ENCODE data around the gene AGPAT3.
A peak's percentile ranks its signal among the peaks of the same experiment; 100 is the strongest.
"Not testable (repeated sequence)": the region's sequence is repeated elsewhere in the genome, so short reads cannot be mapped to it uniquely, and the experiment has no call there.

AGPAT3 gene, protein sequence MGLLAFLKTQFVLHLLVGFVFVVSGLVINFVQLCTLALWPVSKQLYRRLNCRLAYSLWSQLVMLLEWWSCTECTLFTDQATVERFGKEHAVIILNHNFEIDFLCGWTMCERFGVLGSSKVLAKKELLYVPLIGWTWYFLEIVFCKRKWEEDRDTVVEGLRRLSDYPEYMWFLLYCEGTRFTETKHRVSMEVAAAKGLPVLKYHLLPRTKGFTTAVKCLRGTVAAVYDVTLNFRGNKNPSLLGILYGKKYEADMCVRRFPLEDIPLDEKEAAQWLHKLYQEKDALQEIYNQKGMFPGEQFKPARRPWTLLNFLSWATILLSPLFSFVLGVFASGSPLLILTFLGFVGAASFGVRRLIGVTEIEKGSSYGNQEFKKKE

DNA sequence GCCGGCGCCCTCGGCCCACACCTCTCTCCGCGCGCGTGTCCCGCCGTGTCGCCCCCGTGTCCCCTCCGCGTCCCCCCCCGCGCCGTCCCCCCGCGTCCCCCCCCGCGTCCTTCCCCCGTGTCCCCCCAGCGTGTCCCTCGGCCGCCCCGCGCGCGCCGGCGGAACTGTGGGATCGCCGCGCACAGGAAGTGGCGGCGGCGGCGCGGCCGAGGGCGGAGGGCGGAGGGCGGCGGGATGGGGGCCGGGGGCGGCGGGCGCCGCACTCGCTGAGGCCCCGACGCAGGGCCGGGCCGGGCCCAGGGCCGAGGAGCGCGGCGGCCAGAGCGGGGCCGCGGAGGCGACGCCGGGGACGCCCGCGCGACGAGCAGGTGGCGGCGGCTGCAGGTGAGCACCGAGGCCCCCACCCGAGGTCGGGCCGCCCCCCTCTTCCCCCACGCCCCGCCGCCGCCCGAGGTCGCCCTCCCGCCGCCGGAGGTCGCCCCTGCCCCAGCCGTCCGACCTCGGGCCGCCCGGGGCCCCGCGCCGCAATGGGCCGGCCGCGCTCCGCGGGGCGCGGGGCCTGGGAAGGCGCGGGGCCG is at the start of gene AGPAT3:
AGPAT3 (plus strand) TSS at position 262 of the 578 bp plus-strand sequence. CDS start 94,459 bp downstream, outside the sequence.
- peak; percentile 26 for DNase-seq (ENCODE audit: low spot score)

DNA sequence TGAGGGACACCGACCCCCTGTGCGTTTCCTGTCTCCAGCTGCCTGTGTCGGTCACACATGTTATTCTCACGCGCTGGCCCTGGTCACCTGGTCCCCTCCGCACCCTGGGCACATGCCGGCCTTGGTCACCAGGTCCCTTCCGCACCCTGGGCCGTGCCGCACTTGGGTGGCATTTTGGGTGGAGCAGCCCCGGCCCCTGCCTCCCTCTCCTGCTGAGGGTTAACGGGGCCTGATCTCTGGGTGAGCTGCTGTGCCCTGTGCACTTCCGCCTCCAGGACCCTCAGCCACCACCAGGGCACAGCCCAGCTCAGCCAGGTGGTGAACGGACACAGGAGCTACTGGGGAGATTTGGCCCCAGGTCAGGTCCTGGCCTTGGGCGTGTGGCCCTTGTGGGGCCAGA is 49.0 kb upstream of the AGPAT3 start:
- DNase-seq (ENCODE audit: low spot score) = no peak

DNA sequence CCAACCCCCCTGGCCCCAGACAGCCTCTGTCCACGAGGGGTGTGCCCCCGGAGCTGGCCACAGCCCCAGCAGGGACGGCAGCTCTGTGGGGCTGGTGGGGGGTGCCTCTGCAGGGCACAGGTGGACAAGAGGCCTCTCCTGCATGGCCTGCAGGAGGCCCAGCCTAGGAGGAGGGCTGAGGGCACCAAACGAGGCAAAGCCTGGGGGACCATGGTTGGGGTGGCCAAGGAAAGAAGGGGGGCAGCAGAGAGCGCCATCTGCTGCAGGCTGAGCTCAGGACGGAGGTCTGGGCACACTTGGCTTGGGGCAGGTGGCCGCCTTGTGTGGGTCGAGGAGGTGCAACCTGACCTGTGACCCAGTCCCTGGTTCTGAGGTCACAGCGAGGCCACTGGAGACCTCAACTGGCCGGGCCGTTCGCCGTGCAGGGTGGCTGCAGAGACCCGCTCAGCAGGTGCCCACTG is 48.4 kb upstream of the AGPAT3 start:
- DNase-seq (ENCODE audit: low spot score) = no peak

DNA sequence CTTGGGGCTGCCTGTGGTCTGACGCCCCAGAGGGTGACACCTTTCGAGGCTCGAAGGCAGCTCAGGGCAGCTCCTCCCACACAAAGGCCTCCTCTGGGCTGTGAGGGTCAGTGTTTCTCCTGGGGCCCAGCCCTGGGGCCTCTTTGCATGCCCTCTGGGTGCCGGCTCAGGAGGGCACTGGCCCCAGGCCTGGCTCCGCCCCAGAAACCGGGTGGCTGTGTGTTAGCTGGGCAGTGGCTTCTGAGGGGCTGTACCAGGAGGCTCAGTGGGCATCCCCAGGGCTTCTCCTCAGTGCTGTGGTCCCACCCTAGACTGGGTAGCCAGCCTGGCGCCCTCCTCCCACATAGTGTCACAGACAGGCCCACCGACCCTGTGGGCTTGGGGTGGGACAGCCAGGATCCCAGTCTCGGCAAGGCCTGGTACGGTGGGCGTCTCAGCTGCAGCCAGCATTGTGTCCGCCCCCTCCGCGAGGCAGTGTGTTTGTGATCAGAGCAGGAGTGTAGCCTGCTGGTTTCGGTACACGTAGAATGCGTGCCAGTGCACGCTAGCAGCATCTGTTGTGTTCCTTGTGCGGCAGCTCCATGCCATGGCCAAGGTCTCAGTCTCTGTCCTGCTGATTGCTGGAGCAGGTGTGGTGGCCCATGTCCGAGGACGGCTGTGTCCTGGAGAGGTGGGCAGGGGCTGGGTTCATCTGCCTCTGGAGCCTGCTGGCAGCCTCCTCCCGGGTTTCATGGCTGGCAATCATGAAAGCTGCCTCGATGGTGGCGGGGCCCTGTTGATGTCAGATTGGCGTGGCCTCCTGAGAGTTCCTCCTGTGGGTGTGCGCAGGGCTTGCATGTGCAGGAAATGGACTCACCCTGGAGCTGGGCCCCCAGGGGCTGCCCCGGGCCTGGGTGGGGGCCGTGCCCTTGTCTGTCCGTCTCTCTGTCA is 47.6 kb upstream of the AGPAT3 start:
- no peak for DNase-seq (ENCODE audit: low spot score)

DNA sequence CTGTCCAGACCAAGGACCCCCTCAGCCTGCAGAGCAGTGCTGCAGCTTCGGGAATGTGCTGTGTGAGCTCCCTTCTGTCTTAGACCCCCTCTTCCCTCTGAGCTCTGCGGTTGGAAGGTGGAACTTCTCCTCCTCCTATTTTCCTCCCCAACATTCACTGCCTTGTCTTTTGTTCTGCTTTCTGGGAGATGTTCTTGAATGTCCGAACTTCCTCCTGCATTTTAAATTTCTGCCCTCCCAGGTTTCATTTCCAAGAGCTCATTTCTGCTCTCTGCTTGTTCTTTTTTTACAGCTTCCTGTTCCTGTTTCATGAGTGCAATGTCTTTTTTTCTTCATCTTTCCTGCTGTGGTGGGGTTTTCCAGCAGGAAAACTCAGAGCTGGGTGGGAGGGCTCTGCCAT is 46.3 kb upstream of the AGPAT3 start:
- no peak for DNase-seq (ENCODE audit: low spot score)

DNA sequence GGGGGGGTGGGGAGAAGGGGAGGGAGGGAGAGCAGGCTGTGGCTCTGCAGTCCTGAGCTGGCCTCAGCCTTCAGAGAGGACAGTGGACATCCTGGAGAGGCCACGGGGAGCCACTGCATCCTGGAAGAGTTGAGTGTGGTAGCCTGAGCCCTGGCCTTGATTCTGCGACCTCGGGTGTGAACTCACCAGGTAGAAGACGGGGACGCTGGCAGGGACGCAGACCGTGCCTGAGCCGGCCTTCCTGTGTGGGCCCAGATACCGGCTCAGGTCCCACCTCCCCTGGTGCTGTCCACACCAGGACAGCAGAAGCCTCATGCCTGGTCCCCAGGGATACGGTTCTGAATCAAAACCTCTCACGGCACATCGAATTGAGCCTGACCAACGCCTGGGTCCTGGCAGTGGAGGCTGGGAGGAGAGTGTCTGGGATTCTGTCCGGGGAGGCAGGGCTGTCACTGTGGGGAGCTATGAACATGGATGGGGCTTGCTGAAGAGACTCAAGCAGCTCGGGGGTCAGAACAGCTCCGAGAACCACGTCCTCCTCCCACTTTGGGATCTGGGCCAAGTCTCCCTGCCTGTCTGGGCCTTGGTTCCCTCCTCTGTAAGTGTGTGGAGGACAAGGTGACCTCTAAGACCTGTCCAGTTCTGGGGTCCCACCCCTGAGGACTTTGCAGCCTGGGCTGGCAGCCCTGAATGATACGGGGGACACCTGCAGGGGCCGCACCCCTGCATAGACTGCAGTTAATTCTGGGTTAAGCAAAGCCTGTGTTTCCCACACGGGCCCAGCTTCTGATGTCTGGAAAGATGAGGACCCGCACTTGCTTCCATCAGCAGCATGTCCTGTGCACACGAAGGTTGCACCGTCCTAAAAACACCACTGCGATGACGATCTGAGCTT is 45.3 kb upstream of the AGPAT3 start:
- DNase-seq (ENCODE audit: low spot score) = no peak

DNA sequence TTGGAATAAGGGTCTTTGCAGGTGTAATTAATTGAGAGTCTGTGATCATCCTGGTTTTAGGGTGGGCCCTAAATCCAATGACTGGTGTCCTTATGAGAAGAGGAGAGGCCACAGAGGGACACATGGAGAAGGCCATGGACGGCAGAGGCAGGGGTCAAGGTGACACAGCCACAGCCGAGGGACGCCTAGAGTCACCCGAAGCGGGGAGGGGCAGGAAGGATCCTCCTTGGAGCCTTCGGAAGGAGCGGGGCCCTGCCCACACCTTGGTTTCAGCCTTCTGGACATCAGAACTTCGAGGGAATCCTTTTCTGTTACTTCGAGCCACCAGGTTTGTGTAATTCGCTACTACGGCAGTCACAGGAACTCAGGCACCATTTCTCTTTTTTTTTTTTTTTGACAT is 44.6 kb upstream of the AGPAT3 start:
- no peak for DNase-seq (ENCODE audit: low spot score)

DNA sequence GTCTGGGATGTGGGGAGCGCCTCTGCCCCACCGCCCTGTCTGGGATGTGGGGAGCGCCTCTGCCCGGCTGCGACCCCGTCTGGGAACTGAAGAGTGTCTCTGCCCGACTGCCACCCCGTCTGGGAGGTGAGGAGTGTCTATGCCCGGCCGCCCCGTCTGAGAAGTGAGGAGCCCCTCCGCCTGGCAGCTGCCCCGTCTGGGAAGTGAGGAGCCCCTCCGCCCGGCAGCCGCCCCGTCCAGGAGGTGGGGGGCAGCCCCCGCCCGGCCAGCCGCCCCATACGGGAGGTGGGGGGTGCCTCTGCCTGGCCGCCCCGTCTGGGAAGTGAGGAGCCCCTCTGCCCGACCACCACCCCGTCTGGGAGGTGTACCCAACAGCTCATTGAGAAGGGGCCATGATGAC is 42.9 kb upstream of the AGPAT3 start:
- not testable (repeated sequence) for DNase-seq (ENCODE audit: low spot score)

DNA sequence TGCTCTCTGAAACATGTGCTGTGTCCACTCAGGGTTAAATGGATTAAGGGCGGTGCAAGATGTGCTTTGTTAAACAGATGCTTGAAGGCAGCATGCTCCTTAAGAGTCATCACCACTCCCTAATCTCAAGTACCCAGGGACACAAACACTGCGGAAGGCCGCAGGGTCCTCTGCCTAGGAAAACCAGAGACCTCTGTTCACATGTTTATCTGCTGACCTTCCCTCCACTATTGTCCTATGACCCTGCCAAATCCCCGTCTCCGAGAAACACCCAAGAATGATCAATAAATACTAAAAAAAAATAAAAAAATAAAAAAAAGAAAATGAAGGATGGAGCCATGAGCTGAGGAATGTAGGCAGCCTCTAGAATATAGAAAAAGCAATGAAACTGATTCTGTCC is 42.3 kb upstream of the AGPAT3 start:
- not testable (repeated sequence) for DNase-seq (ENCODE audit: low spot score)

DNA sequence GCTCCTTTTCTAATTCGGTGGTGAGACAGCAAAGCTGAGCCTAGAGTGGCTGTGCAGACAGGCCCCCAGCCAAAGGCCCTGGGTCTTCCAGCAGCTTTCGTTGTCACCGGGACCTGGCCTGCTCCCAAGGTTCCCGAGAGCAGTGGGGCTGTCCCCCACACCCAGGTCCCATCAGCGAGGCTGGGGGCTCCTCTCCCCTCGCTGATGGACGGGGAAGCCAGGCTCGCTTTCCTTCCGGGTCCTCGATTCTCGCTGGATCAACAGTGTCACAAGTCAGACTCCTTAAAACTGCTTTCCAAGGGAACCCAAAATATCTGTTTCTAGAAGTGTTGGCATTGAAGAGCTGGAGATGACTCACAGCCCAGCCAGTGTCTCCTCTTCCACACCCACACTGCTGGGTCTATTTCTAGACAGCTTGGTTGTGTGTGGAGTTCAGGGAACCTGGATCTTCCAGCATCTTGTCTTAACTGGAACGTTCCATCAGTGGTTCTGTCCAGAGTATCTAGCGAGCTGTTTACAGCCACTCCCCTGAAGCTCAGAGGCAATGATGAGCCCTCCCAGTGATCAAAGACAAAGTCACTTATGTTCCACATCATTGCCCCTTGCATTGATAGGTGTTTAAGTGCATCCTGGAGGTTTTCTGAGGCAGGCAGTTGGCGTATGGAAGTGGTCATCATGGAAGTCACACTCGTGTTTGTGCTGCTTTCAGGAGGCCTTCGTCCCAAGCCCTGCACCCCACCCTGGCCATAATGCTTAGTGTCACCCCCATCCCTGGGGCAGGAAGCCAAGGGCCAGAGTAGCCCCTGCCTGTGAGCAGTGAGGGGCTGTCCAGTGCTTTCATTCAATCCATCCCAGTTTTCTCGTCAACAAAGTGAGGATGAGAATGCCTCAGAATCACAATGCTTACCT is 40.4 kb upstream of the AGPAT3 start:
- DNase-seq (ENCODE audit: low spot score) = peak; percentile 83

DNA sequence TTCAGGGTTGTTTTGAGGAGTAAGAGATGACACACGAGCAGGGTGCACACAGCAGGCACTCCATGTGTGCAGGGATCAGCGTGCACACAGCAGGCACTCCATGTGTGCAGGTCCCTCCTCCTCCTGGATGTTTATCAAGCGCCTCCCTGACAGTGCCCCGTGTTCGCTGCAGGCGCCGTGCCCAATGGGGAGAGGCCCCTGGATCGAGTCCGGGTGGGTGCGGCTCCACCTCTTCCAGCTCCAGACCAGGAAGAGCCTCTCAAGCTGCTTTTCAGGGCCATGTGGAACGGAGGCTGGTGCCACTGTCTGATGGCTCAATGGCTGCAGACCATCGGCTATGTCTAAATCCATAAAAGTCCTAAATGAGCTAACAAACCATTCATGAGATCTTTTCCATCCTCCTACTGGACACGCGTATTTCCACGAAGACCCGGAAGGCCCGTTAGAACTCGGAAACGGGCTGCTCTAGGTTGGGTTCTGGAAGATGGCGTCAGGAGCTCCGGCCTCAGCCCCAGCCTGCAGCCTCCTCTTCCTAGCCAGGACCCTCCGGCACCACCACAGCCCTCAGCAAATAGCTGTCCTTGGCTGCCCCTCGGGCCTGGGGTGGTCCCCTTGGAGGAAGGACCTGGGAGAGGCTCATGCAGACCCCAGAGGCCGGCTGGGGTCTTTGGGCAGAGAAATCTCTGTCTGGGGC is 39.6 kb upstream of the AGPAT3 start:
- DNase-seq (ENCODE audit: low spot score) = no peak

DNA sequence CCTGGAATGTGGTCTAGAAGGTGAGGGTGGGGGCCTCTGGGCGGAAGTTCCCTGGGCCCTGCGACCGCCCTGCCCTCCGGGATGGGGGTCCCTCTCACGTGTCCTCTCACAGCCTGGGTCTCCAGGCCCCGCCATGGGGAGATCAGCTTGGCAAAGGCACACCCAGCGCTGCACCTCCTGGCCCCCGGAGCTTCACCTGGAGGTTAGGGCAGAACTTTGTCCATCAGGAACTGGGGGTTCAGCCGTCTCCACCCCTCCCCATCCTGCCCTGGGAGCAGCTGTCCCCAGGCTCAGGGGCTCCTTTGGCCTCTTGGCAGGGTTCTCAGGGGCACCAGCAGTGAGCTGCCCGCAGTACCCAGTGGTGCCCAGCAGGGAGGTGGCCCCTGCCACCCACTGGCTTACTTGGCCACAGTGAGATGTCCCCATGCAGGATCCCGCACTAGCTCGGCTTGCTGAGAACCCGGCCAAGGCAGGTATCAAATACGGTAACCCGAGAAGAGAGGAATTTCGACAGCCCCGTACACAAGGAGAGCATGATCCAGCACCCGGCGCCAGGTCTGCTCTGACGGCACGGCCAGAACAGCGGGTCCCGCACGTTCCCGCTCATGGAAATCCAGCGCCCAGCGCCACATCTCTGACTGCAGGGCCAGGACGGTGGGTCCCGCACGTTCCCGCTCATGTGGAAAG is 38.9 kb upstream of the AGPAT3 start:
- no peak for DNase-seq (ENCODE audit: low spot score)

DNA sequence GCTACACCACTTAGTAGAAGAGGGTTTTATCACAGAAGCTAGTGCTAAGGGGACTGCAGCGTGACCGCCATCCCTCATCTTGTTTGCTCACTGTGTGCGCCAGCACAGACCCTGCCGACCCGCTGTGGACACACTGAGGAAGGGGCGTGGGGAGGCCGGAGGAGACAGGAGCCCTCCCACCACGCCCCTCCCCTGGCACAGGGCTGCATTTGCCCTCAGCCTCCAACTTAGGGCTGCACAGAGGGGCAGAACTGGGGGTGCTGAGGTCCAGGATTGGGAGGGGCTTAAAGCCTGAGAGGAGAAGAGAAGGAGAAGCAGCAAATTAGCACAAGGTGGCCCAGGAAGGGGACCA is 38.4 kb upstream of the AGPAT3 start:
- no peak for DNase-seq (ENCODE audit: low spot score)

DNA sequence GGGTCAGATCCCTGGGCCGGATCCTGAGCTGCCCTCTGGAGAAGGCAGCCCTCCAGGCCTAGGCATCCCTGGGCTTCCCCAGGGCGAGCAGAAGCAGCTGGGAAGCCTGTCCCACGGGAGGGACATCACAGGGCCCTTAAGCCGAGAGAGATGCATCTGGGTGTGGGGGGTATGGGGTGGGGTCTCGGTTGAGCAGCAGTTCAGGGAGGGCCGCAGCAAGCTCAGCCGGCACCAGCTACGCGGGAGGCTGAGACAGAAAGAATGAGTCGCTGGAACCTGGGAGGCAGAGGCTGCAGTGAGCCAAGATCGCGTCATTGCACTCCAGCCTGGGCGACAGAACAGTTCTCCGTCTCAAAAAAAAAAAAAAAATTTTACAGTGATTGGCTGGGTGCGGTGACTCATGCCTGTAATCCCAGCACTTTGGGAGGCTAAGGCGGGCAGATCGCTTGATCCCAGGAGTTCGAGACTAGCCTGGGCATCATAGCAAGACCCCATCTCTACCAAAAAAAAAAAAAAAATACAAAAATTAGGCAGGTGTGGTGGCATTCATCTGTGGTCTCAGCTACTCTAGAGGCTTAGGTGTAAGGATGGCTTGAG is 37.9 kb upstream of the AGPAT3 start:
- peak; percentile 28 for DNase-seq (ENCODE audit: low spot score)

DNA sequence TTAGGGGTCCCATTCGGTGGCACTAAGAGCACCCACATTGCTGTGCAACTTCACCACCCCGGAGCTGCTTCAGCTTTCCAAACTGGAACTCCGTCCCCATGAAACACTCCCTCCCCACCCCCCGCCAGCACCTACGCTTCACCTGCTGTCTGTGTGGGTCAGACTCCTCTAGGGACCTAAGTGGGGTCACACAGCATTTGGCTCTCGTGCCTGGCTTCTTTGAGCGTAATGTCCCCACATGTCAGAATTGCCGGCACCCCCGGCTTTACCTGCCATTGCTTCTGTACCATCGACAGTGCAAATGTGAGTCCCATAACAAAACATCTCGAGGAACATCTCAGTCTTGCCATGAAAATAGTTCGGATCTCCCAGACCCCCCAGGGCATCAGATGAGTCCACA is 35.9 kb upstream of the AGPAT3 start:
- no peak for DNase-seq (ENCODE audit: low spot score)

DNA sequence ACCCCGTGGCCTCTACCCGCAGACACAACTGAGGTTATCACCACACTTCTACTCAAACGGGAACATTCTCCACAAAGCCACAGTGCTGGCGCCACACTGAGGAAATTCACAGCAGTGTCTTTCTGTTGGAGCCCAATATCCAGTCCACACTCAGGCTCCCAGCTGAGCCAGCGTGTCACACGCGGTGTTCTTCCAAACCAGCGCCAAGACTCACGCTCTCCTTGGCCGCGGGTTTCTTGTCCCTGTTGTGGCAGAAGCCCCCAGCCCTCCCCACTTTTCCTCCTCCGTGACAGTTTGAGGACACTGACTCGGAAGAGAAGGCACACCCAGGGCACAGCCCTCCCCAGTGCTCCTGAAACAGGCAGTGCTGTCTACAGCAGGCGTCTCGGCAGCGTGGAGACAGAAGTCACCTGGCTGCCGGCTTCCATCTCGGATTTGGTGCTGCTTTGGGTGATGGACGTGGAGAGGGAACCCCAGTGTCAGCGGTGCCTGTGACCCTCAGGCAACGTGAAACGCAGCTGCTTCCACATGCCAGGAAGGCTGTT is 35.4 kb upstream of the AGPAT3 start:
- no peak for DNase-seq (ENCODE audit: low spot score)

DNA sequence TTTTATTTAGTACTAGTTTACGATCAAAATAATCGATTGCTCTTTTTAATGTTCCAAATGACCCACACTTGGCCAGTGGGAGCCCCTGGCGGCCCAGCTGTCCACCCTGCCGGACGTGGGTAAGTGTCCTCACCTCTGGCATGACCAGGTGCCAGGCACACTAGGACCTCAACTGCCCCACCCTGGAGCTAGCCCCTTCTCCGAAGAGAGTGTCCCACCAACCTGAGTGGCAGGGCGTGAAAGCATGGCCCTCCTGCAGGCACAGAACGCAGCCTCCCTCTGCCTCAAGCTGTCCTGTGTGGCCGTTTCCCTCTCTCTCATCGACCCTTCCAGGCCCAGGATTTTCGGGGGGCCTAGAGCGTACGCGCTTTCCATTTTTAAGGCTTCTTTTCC is 32.9 kb upstream of the AGPAT3 start:
- no peak for DNase-seq (ENCODE audit: low spot score)

DNA sequence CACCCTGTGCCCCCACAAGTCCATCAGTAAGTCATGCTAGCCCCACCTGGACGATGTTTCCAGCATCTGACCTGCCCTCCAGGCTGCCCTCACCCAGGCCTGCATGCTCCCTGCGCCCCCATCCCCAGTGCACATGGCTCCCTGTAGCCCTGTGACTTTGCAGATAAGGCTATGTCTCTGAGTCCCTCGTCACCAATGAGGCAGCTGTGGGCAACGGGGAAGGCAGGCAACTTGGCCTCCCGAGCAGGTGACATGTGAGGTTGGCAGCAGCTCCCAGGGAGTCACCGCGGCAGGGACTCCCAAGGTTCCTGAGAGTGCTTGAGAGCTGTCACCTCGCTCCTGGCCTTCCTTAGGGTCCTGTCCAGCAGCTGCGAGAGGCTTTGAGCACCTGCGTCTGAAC is 32.4 kb upstream of the AGPAT3 start:
- DNase-seq (ENCODE audit: low spot score) = no peak
